Glutamatergic neuron (in vitro differentiated cells): ENCODE data around the gene SLC29A3. TPM values are rescaled to one million over a fixed set of nuclear protein-coding genes. Genes with fewer than 3 reads are reported as not detected.

Source experiments
- DNase-seq: peaks from one replicate; pipeline ENCODE4 v3.0.0; 2022
- H3K27ac Mint-ChIP-seq: one replicate; pipeline ENCODE4 v1.8.0; 2020; ENCODE audit warnings: mild to moderate bottlenecking, mixed read lengths, inconsistent platforms; ENCODE audit not compliant: unreplicated experiment
- H3K27me3 Mint-ChIP-seq: one replicate; pipeline ENCODE4 v1.8.0; 2020; ENCODE audit warnings: mild to moderate bottlenecking, moderate library complexity, mixed read lengths, inconsistent platforms; ENCODE audit not compliant: unreplicated experiment
- H3K36me3 Mint-ChIP-seq: one replicate; pipeline ENCODE4 v1.8.0; 2020; ENCODE audit warnings: mild to moderate bottlenecking, mixed read lengths, inconsistent platforms; ENCODE audit not compliant: unreplicated experiment
- H3K4me1 Mint-ChIP-seq: one replicate; pipeline ENCODE4 v1.8.0; 2020; ENCODE audit warnings: mild to moderate bottlenecking, low read depth, mixed read lengths, inconsistent platforms; ENCODE audit not compliant: unreplicated experiment
- H3K4me3 Mint-ChIP-seq: one replicate; pipeline ENCODE4 v1.8.0; 2020; ENCODE audit warnings: mild to moderate bottlenecking, mixed read lengths, inconsistent platforms; ENCODE audit not compliant: unreplicated experiment
- H3K9me3 Mint-ChIP-seq: one replicate; pipeline ENCODE4 v1.8.0; 2020; ENCODE audit warnings: mild to moderate bottlenecking, moderate library complexity, mixed read lengths, inconsistent platforms; ENCODE audit not compliant: unreplicated experiment
- total RNA-seq: library from RNA; stranded (reverse); fragmentation: NEBNext Ultra II Directional; extraction: Animal tissue kit (Norgen Biotek cat#: 25700); gene quantifications from one replicate; pipeline ENCODE4 v1.2.1, GENCODE V29; 2021; ENCODE audit not compliant: unreplicated experiment
- TF ChIP-seq, protein P1 (sequence below): fragments of 200-600 bp; sonication (generic); IDR thresholded peaks from one replicate; pipeline ENCODE4 v1.5.0; 2021; ENCODE audit not compliant: partially characterized antibody, unreplicated experiment

SLC29A3 gene
- total RNA-seq, 1 donor from 2014 or later, result 7.8 TPM

DNA sequence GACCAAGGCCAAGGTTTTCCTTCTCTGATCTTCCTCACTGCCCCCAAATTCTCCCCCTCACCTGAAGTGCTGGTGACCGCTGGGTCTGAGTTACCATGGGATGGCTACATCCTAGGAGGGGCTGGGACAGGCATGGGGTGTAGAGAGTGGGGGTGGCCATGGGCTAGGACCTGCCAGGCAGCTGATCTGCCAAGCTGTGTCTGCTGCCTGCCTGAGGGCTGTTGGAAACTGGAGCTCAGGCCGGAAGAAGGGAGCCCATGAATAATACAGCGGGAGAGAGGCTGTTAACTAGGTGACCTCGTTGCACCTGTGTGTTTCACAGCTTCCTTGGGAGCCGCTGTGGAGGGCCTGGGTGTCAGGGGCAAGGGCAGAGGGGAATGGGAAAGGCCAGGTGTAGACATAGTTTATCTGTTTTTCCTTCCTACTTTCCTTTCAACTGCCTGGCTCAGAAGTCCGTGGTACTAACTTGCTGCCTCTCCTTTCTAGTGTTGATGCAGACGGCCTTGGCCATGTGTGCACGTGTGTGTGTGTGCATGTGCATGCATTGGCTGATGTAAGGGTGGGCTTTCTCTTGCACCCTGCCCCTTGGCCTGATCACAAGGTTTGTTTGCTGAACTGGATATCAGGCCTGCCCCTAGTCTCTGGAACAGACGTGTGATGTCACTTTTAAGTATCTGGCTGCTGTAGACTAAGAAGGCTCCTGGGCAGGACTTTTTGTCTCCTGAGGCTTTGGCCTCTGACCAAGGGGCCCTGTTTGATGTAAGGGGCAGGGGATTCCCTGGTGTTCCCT, 89.6 kb downstream of the SLC29A3 start:
- no peak for DNase-seq
- Mint-ChIP-seq H3K27ac (no peak overlapping the region), H3K27me3 (no peaks in the 10 kb centered on the region), H3K9me3 (no peaks in the 10 kb centered on the region), H3K36me3 (peaks cover 9% of the 10 kb centered on the region), H3K4me3 (no peak overlapping the region), H3K4me1 (no peaks in the 10 kb centered on the region)
- TF ChIP-seq, protein P1, sequence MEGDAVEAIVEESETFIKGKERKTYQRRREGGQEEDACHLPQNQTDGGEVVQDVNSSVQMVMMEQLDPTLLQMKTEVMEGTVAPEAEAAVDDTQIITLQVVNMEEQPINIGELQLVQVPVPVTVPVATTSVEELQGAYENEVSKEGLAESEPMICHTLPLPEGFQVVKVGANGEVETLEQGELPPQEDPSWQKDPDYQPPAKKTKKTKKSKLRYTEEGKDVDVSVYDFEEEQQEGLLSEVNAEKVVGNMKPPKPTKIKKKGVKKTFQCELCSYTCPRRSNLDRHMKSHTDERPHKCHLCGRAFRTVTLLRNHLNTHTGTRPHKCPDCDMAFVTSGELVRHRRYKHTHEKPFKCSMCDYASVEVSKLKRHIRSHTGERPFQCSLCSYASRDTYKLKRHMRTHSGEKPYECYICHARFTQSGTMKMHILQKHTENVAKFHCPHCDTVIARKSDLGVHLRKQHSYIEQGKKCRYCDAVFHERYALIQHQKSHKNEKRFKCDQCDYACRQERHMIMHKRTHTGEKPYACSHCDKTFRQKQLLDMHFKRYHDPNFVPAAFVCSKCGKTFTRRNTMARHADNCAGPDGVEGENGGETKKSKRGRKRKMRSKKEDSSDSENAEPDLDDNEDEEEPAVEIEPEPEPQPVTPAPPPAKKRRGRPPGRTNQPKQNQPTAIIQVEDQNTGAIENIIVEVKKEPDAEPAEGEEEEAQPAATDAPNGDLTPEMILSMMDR, result no peak

DNA sequence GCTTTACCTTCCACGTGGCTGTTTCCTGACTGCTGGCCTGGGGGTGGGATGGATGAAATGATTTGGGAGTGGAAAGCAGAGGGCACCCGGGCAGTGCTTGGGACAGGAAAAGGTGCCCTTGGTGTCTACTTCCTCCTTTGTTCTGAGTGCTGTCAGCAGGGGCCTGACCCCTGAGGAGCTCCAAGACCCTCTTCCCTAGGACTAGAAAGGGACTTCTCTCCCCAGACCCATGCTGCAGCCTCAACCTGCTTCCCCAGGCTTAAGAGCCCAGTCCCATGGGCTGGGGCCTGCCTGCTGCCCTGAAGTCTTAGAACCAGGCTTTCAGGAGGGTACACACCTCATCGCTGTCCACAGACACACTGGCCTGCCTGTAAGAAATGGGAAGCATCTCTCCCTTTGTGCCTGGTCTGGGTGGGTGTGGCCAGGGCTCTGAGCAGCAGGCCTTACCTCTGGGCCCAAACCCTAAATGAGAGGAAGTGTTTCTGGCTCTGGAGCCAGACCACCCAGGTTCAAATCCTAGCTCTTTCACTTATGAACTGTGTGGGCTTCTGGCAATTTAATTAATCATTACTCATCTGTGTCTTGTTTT, 90.6 kb downstream of the SLC29A3 start:
- H3K4me3 Mint-ChIP-seq, result no peak overlapping the region
- no peaks in the 10 kb centered on the region for H3K4me1 Mint-ChIP-seq
- TF ChIP-seq, protein P1, result no peak
- H3K9me3 Mint-ChIP-seq, result no peaks in the 10 kb centered on the region
- no peaks in the 10 kb centered on the region for H3K27me3 Mint-ChIP-seq
- peaks cover 9% of the 10 kb centered on the region for H3K36me3 Mint-ChIP-seq
- no peak for DNase-seq
- no peak overlapping the region for H3K27ac Mint-ChIP-seq

Other genes with a start within 250 kb of the SLC29A3 start
- gene UNC5B, start 106.7 kb upstream of the SLC29A3 start, total RNA-seq, result 22.6 TPM
- gene CDH23, start 77.7 kb downstream of the SLC29A3 start, total RNA-seq, result 2.0 TPM